ENCODE results near the gene RPS6KL1.

RPS6KL1 gene

DNA sequence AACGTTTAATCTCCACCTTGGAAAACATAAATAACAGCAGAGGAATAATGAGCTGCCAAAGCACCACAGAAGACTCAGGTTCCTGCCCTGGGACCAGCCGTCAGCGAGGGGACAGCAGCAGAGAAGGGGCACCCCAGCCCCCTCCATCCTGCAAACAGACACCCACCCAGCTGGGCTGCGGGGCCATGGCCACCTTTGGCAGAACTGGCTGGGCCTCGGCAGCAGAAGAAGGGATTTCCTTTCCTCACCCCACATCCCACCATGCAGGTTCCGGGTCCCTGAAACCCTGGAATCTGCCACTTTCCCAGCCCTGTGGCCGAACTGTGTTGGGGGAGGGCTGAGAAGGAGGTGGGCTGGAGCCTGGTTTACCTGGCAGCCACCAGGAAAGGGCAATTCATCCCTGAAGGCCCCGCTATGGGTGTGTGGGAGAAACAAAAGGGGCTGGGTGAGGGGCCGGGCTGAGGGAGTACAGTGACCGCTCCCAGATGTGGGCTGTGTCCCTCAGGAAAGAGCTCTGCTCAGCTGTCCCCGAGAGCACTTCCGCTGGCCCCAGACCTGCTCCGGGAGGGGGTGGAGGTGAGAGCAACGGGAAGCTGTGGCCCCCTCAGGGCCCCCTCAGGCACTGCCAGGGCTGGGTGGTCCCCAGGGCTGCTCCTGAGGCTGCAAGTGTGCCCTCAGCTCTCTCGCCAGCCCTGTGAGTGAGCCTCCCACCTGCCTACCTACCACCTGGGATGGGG is 28.6 kb upstream of the RPS6KL1 start:
- DNase-seq, result no peak

DNA sequence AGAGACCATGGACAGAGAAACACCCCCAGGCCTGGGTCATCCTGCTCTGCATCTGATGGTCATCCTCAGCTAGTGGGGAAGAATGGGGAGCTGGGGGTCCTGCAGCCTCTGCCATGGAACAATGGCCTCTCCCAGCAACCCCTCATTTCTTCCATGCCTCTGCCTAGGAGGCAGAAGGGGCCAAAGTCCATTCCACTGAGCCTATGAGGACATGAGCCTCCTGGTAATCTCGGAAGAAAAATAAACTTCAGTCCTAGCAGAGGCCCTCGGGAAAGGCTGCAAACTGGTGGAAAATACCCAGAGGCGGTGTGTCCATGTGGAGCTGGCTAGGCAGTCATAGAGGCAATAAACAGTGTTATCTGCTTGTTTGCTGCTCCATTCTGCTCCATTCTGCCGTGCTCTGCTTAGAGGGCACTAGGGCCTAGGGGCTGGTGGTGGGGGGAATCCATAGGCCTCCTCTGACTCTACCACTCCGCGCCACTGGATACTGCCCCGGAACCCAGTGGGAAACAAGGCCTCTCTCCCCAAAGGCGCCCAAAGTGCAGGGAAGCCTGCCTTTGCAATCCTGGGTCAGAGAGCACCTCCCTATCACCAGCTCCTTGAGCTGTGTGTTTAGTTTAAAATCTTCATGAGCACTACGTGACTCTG is 27.9 kb upstream of the RPS6KL1 start:
- no peak for DNase-seq

- no peak for DNase-seq
Measured at GRCh38 chr14:74949859-74950573, 27.0 kb upstream of the RPS6KL1 start.

DNA sequence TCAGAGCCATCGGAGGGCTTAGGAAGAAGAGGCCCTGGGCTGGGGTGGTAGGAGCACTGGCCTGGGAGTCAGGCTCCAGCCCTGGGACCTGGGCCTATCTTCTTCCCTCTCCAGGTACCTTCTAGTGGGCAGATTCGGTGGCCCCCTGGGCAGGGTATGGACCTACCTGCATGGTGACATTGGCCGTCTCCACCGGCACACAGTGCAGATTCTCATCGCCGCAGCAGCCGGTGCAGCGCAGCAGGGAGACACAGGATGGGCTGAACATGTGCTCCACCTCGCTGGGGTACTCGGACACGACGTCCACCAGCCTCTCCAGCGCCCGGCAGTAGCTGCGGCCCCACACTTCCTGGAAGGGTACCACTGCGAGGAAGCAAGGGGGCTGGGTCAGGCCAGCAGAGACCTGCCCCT is 26.1 kb upstream of the RPS6KL1 start:
- DNase-seq, result no peak

DNA sequence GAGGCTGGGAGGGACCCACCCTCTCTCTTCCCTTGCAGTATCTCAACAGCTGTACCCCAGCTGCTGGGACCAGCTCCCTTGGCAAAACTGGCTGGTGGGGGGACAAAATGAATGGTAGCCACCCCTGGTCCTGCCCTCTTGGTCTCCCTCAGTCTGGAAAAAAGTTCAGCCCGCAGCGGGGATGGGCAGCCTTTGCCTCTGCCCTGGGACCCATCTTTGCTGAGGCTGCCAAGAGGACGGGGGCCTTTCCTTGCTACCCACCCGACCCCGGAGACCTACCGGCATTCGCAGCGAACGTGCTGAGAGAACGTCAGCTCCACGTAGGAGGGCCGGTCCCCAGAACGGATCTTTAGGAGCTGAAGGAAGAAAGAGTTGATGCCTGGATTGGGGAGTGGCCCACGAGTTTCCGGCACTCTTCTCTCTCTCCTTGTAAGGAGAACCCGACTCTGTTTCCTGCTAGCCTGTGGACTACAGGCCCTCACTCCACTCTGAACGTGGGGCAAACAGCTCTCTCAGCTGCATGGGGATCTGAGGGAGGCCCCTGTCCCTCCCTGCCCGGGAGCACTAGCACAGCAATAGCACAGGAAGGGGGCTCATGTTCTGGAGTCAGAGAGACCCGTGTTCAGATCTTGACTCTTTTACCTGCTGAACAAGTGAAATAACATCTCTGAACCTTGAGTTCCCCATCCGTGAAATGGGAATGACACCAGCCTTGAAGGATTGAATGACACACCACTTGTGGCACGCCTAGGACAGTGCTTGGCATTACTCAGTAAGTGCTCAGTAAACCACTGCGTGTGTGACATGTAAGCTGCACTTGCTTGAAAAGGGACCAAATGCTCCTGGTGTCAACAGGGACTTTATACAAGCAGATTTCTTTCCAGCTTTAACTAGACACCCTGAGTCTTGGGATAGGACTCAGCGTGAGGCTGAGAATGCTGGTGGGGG is 25.4 kb upstream of the RPS6KL1 start:
- no peak for DNase-seq

- DNase-seq, result no peak
Measured at GRCh38 chr14:74947353-74948227, 24.5 kb upstream of the RPS6KL1 start.

DNA sequence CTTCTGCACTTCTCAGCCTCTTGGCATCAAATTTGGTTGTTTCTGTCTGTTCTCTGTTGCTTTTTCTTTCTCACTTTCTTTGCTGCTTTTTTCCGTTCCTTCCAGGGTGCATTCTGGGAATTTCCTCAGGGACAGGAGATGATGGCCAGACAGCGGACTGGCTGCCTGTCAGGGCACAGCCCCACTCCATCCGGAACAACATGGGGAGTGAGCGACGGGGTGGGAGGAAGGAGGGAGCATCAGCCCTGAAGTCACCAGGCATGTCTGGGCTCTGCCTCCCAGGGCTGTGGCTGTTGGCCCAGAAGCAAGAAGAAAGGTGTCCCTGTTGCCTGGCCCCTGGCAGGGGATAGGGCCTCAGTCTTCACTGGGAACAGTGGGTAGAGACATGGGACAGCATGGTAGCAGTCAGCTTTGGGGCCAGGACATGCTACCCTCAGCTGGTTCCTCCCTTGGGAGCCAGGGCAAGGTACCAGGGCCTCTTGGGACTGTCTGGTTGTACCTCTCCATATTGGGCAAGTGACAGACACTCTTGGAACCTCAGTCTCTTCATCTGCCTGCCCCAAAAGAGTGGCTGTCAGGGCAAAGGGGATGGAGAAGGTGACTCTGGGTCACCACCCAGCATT is 23.7 kb upstream of the RPS6KL1 start:
- DNase-seq, result no peak

DNA sequence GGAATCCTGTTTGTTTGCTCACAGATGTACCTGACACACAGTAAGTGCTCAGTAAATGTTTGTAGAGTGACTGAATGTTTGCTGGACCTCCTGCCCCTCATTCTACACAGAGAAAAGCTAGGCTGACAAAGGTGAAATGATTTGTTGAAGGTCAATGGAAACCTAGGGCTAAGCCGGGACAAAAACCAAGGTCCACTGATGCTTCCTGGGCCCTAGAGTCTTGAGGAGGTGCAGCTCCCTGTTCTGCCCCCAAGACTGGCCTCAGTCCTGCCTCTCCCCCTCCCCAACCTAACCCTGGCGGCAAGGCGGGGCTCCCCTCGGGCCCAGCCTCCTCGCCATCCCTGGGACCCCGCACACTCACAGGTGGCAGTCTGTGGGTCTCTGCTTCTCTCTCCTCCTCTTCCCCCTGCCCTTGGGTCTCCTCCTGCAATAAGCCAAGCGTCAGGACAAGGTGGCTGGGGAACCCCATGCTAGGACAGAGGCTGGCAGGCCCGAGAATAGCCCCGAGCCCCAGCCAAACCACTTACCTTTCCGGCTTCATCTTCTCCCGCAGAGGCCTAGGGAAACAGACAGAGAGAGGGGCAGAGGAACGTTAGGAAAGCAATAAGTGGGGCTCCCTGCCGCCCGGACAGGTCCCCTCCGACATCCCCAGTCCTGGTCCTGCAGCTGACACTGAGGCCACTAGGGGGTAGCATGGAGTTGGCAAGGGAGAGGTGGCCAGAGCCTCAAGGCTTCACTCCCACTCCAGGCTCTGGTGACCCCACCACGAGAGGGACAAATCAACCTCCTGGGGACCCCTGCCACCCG is 23.0 kb upstream of the RPS6KL1 start:
- peak; percentile 82 for DNase-seq

GRCh38 chr14:74945261-74945851 is 22.3 kb upstream of the RPS6KL1 start:
- DNase-seq, result no peak

GRCh38 chr14:74942608-74943007 is 19.5 kb upstream of the RPS6KL1 start:
- no peak for DNase-seq

DNA sequence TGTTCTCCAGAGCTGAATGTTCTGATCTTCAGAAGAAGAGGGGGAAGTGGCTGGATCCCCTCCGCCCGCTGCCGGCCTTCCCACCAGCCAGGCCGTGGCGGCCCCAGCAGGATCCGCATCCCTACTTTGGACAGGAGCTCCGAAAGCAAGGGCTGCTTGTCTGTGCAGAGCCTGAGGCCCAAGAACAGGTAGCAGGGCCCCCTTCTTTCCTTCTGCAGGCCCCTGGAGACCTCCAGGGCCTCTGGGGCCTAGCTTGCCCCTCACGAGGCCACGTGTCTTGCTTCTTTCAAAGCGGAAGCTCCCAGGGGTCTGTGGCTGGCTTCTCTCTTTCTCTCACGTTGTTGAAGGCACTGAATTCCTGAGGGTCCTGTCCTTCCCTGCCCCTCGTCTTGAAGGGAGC is 19.1 kb upstream of the RPS6KL1 start:
- no peak for DNase-seq

GRCh38 chr14:74941676-74942097 is 18.6 kb upstream of the RPS6KL1 start:
- peak; percentile 61 for DNase-seq

GRCh38 chr14:74940956-74941565 is 18.0 kb upstream of the RPS6KL1 start:
- DNase-seq, result no peak

GRCh38 chr14:74938531-74939495 is 15.8 kb upstream of the RPS6KL1 start:
- DNase-seq, result no peak

GRCh38 chr14:74937171-74937570 is 14.1 kb upstream of the RPS6KL1 start:
- no peak for DNase-seq

DNA sequence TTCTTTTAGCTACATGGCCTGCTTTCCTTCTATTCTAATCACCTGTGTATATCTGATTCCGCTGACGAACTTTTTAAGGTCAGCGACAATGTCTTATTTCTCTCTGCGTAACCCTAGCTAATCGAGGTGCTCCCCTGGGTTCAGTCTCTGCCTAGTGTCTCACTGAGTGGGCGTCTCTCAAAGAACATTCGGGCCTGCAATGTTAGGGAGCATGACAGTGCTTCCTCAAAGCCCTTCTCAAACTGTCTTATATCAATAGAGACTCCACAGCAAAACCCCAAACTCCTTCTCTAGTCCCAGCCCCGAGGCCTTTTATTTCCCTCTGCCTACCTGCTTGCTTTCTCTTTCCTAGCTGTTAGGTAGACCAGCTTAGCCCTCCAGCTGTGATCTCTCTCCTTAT is 13.7 kb upstream of the RPS6KL1 start:
- no peak for DNase-seq

DNA sequence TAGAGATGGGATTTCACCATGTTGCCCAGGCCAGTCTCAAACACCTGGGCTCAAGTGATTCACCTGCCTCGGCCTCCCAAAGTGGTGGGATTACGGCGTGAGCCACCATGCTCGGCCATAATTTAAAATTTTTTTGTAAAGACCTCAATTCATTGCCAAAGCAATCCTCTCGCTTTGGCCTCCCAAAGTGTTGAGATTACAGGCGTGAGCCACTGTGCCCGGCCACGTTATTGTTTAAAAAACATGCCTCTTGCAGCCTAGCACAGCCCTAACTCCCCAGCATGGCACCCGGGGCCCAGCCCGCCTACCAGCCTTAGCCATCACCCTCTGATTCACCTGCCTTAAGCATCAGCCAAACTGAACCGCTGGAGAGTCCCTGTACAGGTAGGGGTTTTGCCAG is 13.1 kb upstream of the RPS6KL1 start:
- no peak for DNase-seq

DNA sequence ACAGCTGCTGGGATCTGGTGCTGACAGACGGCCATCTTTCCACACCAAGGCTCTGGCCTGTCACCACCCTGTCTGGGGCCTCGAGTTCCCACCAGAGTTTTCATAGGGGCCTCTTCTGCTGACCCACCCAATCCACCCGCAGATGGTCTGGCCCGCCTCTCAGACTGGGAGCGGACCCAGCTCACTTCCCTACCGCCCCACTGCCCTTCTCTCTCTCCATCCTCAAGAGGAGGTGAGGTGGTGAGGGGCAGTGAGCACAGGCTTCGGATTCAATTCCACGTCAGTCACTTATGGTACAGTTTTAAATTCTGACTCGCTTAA is 12.3 kb upstream of the RPS6KL1 start:
- DNase-seq, result no peak
